ENCODE data around the gene PPT2. TPM values are rescaled to one million over a fixed set of nuclear protein-coding genes. Genes with fewer than 3 reads are reported as not detected.

Gene PPT2
- 20.1 and 39.2 TPM in 2 replicates for total RNA-seq (2016; rRNA removed; fragmentation: Illumina TruSeq; extraction: Trizol)
- 5.6 and 9.7 TPM in 2 replicates for total RNA-seq (2016; cell fraction: cytosol; rRNA removed; fragmentation: Illumina TruSeq; extraction: Trizol; ENCODE audit: low read depth)
- total RNA-seq (2016; cell fraction: insoluble cytoplasmic fraction; rRNA removed; fragmentation: Illumina TruSeq; extraction: Trizol), result 19.2 and 37.8 TPM in 2 replicates
- 16.4 and 20.0 TPM in 2 replicates for total RNA-seq (2016; cell fraction: membrane; rRNA removed; fragmentation: Illumina TruSeq; extraction: Trizol)
- total RNA-seq (2016; cell fraction: nucleus; rRNA removed; fragmentation: Illumina TruSeq; extraction: Trizol), result 35.4 and 44.6 TPM in 2 replicates
- 61.8 and 79.3 TPM in 2 replicates for polyA plus RNA-seq (2011; rRNA removed)
- 49.1 and 57.1 TPM in 2 replicates for polyA plus RNA-seq (2011; cell fraction: cytosol; rRNA removed)
- 64.9 and 74.8 TPM in 2 replicates for polyA plus RNA-seq (2011; cell fraction: nucleus; rRNA removed)
- polyA plus RNA-seq (2012), result 26.9 and 27.6 TPM in 2 replicates
- polyA plus RNA-seq (2016; cell fraction: cytosol; fragmentation: Illumina TruSeq; extraction: Trizol; ENCODE audit: low read depth), result 6.6 and 9.2 TPM in 2 replicates
- polyA plus RNA-seq (2016; cell fraction: insoluble cytoplasmic fraction; fragmentation: Illumina TruSeq; extraction: Trizol; ENCODE audit: low read depth), result 22.9 and 24.6 TPM in 2 replicates
- 13.8 and 16.0 TPM in 2 replicates for polyA plus RNA-seq (2016; cell fraction: membrane; fragmentation: Illumina TruSeq; extraction: Trizol; ENCODE audit: low read depth)
- 77.3 and 84.1 TPM in 2 replicates for polyA plus RNA-seq (2016; cell fraction: nucleus; fragmentation: Illumina TruSeq; extraction: Trizol; ENCODE audit: insufficient read depth, low read depth)
- 61.4 and 89.7 TPM in 2 replicates for polyA minus RNA-seq (2011; rRNA and poly(A)+ RNA removed; ENCODE audit: low replicate concordance)
- 17.0 and 18.1 TPM in 2 replicates for polyA minus RNA-seq (2011; cell fraction: cytosol; rRNA and poly(A)+ RNA removed)
- polyA minus RNA-seq (2011; cell fraction: nucleus; rRNA and poly(A)+ RNA removed), result 28.8 and 29.7 TPM in 2 replicates
- percentile 76 among the genes with signal in this experiment for Bru-seq, nascent RNA
- percentile 93 among the genes with signal in this experiment for BruChase-seq, experiment 1, labeled RNA remaining after a 6-hour chase
- BruChase-seq, experiment 2, labeled RNA remaining after a 2-hour chase, result percentile 92 among the genes with signal in this experiment
- long read RNA-seq, experiment 1, transcript PPT2-246 (9 exons, 1,945 nt), result minor isoform, 6 of 48 reads
- long read RNA-seq, experiment 1, transcript PPT2-244 (9 exons, 2,053 nt), result major isoform, 26 of 48 reads
- long read RNA-seq, experiment 1, partial matches to known transcripts, result 4 of 48 reads
- long read RNA-seq, experiment 1, other reads (novel, unspliced or antisense), result 5 of 48 reads
- long read RNA-seq, experiment 2, transcript PPT2-245 (9 exons, 1,759 nt), result minor isoform, 17 of 118 reads
- long read RNA-seq, experiment 2, transcript PPT2-244 (9 exons, 2,053 nt), result major isoform, 52 of 118 reads
- long read RNA-seq, experiment 2, transcript PPT2-246 (9 exons, 1,945 nt), result minor isoform, 6 of 118 reads
- long read RNA-seq, experiment 2, partial matches to known transcripts, result 25 of 118 reads
- long read RNA-seq, experiment 2, other reads (novel, unspliced or antisense), result 14 of 118 reads

- Histone ChIP-seq H3K4me2 (ENCODE audit: low read depth, low read length) (peak within 1 kb of the TSS; percentile 94), H3K4me3 (replicated peaks in 1 of 3; ENCODE audit: insufficient read depth in 1 of 3, low read depth in 2 of 3, low read length in 3 of 3) (peak within 1 kb of the TSS; percentile 78 to 91 (median 88)), H3K9me3 (ENCODE audit: low read length) (no peaks in the 10 kb centered on the region), H4K20me1 (ENCODE audit: insufficient read depth, low read length) (no peaks in the 10 kb centered on the region), H3K79me2 (ENCODE audit: insufficient read depth, low read length) (peaks cover 17% of the 10 kb centered on the region), H3K4me1 (ENCODE audit: insufficient read depth, low read length) (peaks cover 28% of the 10 kb centered on the region), H3K27ac (ENCODE audit: extremely low read length, insufficient read depth, low read length) (peak within 1 kb of the TSS; percentile 88), H3K27me3 (ENCODE audit: control insufficient read depth in 1 of 2, insufficient read depth in 2 of 2, low read length in 2 of 2) (no peaks in the 10 kb centered on the region; a peak in 1 of 5 replicates), H2AFZ (ENCODE audit: low read length) (peak within 1 kb of the TSS; percentile 75), H3K9ac (ENCODE audit: insufficient read depth, low read depth, low read length) (peak within 1 kb of the TSS; percentile 91), H3K36me3 (replicated peaks in 1 of 2; ENCODE audit: control insufficient read depth in 1 of 2, insufficient read depth in 2 of 2, low read length in 2 of 2) (peaks cover 18 to 32% of the 10 kb centered on the region in 2 experiments)
- in situ Hi-C loops (cut with HindIII; ENCODE audit: extremely low pct_ligation_motif_present, low pct_unique_long_range_greater_than_20kb), result loop anchor here (5.0 kb wide), 1 partner anchor 37 kb away; no protein-coding TSS in a partner anchor
- TSS peak; percentile 73 for BruUV-seq (replicated peaks)
- ChIA-PET POLR2A (interaction anchor here (0.5 to 2.6 kb wide), 14 partner anchors 11 to 818 kb away, joined by 3 to 35 read pairs (median 4); partner anchors contain the start of genes AGPAT1, ATF6B, EGFL8 and FKBPL), CTCF (ENCODE audit: low intra/inter-chr PET ratio, low total read pairs) (interaction anchor here (1.0 to 4.3 kb wide), 6 partner anchors 26 to 106 kb away, joined by 4 to 97 read pairs (median 4); partner anchors contain the start of gene ATF6B)
- FAIRE-seq (peak; percentile 86), ATAC-seq (peak; percentile 79), DNase-seq (ENCODE audit: low spot score) (peak; percentile 93)
- intact Hi-C loops (cut with micrococcal nuclease; ENCODE audit: unreplicated experiment), result loop anchor here (1.0 kb wide), 5 partner anchors 24 to 67 kb away; partner anchors contain the start of genes FKBPL and RNF5
- WGBS (ENCODE audit: low lambda C conversion rate), result under 1% methylated on average over 41 of the region's 52 CpGs
- 0 out of 2 replicates have a peak, but pooled peaks have one; percentile 61 for TF ChIP-seq ATRX (CRISPR knock-in tag; IDR thresholded peaks at IDR 0.05; ENCODE audit: borderline replicate concordance)
- peak; percentile 26; the same call in 1 of the 2 replicates for TF ChIP-seq ZNF678 (CRISPR knock-in tag; IDR thresholded peaks at IDR 0.05)
- no peak for TF ChIP-seq AKAP8 (CRISPR knock-in tag; IDR thresholded peaks at IDR 0.05)
- TF ChIP-seq PREB (CRISPR knock-in tag; IDR thresholded peaks at IDR 0.05), result 0 out of 2 replicates have a peak, but pooled peaks have one; percentile 69
- TF ChIP-seq NRL (CRISPR knock-in tag; IDR thresholded peaks at IDR 0.05; ENCODE audit: borderline replicate concordance), result peak; percentile 14
- no peak for TF ChIP-seq ZSCAN12 (CRISPR knock-in tag; IDR thresholded peaks at IDR 0.05)
- no peak for TF ChIP-seq ZNF644 (CRISPR knock-in tag; IDR thresholded peaks at IDR 0.05; ENCODE audit: low read depth)
- TF ChIP-seq, protein P1, sequence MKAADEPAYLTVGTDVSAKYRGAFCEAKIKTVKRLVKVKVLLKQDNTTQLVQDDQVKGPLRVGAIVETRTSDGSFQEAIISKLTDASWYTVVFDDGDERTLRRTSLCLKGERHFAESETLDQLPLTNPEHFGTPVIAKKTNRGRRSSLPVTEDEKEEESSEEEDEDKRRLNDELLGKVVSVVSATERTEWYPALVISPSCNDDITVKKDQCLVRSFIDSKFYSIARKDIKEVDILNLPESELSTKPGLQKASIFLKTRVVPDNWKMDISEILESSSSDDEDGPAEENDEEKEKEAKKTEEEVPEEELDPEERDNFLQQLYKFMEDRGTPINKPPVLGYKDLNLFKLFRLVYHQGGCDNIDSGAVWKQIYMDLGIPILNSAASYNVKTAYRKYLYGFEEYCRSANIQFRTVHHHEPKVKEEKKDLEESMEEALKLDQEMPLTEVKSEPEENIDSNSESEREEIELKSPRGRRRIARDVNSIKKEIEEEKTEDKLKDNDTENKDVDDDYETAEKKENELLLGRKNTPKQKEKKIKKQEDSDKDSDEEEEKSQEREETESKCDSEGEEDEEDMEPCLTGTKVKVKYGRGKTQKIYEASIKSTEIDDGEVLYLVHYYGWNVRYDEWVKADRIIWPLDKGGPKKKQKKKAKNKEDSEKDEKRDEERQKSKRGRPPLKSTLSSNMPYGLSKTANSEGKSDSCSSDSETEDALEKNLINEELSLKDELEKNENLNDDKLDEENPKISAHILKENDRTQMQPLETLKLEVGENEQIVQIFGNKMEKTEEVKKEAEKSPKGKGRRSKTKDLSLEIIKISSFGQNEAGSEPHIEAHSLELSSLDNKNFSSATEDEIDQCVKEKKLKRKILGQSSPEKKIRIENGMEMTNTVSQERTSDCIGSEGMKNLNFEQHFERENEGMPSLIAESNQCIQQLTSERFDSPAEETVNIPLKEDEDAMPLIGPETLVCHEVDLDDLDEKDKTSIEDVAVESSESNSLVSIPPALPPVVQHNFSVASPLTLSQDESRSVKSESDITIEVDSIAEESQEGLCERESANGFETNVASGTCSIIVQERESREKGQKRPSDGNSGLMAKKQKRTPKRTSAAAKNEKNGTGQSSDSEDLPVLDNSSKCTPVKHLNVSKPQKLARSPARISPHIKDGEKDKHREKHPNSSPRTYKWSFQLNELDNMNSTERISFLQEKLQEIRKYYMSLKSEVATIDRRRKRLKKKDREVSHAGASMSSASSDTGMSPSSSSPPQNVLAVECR (CRISPR knock-in tag; IDR thresholded peaks at IDR 0.05; ENCODE audit: borderline replicate concordance), result peak; percentile 84
These were observed at the start of gene PPT2 for GRCh38 chr6:32153564-32154513. TSS of gene PPT2 (plus strand) at chr6:32154141. CDS start at chr6:32154595, 454 bp downstream.
